CMK (cell line): Measurements from ENCODE around the gene COPS7B.

ENCODE experiments used
- DNase-seq: peaks from one replicate; pipeline ENCODE4 v3.0.0-alpha.2; 2010; ENCODE audit warnings: low read depth

COPS7B gene

DNA sequence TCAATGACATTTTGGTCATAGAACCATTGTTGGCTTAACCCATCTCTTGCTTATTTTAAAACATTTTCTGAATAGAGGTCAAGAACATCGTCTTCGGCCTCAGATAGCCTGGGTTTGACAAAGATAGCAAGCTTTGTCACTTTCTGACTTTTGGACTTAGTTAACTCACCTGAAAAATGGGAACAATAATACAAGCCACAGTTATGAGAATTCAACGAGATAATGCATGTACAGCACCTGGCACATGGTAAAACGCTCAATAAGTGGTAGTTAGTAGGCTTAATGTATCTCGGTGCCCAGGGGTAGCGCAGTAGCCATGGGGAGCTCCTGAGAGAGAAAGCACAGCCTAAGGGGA lies 446 bp upstream of the COPS7B start:
- no peak for DNase-seq

GRCh38 chr2:231786917-231787292 lies 660 bp downstream of the COPS7B start:
- DNase-seq = no peak

- no peak for DNase-seq
These were observed 4.9 kb downstream of the COPS7B start for GRCh38 chr2:231791107-231791506.

DNA sequence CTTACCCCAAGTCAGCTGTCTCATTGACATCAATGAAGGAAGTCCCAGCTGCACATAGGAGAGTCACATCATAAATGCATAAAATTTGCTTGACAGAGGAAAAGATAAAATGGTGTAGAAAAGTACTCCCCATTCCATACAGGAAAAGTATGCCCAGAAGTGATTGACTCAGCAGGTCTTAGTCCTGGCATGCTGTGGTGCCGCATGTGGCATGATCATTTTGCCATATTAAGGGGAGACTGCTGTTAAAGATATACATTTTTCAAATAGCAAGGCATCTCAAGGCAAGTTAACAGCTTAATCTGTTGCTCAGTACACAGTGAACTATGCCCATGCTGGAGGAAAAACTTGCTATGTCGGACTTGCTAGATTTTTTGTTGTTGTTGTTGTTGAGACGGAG lies 8.1 kb downstream of the COPS7B start:
- DNase-seq = no peak

- no peak for DNase-seq
These were observed 9.5 kb downstream of the COPS7B start for GRCh38 chr2:231795525-231796327.

DNA sequence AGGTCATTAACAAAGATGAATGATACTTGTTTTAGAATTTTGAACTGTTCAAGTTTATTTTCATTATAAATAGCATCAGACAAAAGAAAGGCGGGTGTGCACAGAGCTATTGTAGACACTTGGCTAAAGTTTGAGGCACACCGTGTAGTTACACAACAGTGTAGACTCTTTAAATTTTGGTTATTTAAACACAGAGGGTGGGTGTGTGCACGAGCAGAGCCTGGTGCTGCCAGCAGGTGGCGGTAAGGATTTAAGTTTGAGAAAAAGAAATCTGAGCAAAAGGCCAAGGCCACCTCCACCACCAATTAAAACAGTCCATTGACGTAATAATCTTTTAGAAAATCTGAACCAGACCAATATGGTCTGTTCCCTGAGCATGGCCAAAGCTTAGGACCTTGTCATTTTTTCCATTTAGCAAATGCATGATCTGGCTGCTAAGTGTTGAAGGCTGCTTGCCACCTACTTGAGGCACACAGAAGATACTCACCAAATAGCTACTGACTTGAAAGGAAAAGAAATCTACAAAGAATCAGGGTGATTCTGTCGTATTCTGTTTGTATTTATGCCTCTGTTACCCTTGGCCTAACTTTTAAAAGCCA lies 14.3 kb downstream of the COPS7B start:
- DNase-seq = no peak

- DNase-seq = no peak
These were observed 17.4 kb downstream of the COPS7B start for GRCh38 chr2:231803501-231804138.

DNA sequence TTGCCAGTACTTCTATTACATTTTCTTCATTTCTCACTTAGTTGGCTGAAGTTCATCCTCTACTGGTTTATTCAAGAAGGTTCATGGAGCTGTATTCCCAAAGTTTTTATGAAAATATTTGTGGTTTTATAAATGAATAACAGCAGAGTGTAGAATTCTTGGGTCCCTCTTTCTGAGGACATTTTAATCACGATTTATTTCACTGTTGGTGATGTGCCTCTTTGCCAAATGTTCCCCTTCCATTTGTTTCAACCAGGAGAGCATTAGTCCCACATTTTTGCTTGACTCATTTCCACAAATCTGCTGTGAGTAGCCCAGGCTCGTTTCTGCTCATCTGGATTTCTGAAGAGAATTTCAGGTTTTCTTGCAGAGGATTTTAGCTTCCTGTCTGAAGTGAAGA lies 20.8 kb downstream of the COPS7B start:
- no peak for DNase-seq

DNA sequence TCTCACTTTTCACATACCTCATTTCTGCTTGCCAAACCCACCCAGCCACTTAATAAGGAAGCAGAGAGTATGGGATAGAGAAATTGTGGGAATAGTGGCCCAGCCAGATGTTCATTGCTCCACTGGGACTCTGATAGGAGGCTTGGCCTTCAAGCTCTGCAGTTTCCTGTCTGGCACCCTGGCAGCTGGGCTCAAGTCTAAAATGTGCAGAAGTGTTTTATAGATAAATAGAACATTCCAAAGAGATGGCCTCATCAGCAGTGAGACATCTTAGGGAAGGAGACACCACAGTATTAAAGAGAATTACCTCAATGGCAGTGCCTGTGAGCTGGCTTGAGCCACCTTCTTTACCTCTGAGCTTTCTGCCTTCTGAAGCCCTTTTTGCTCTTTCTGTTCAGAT lies 24.7 kb downstream of the COPS7B start:
- DNase-seq = no peak

- no peak for DNase-seq
These were observed 30.2 kb downstream of the COPS7B start for GRCh38 chr2:231816327-231817026.

GRCh38 chr2:231819447-231820042 lies 33.3 kb downstream of the COPS7B start:
- DNase-seq = no peak

DNA sequence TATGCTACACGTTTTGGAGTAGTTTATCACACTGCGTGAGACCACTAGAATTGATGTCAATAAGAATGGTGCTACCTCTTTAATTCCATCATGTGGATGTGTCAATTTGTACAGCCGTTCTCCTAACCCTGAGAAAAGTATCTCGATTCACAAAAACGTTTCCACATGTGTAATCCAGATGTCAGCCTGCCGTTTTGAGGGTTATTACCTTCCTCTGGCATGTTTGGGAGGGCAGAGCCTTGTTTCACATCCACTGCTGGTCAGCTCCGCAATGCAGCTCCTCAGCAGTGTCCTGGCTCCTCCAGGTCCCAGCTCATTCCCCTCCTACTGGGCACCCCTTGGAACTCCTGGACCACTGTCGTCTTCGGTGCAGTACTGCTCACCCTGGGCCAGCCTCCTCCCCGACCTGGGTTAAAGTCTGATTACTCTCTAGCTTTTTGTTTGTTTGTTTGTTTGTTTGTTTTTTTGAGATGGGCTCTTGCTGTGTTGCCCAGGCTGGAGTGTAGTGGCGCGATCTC lies 34.6 kb downstream of the COPS7B start:
- DNase-seq = no peak

GRCh38 chr2:231821908-231822307 lies 35.7 kb downstream of the COPS7B start:
- DNase-seq = no peak

- no peak for DNase-seq
These were observed 66.9 kb downstream of the COPS7B start for GRCh38 chr2:231853105-231853504.

- DNase-seq = no peak
These were observed 68.4 kb downstream of the COPS7B start for GRCh38 chr2:231854616-231855125.

GRCh38 chr2:231856959-231857358 lies 70.7 kb downstream of the COPS7B start:
- DNase-seq = no peak
